Neural cell (in vitro differentiated cells): ENCODE data around the gene OPRL1. TPM values are rescaled to one million over a fixed set of nuclear protein-coding genes. Genes with fewer than 3 reads are reported as not detected.
"Not testable (repeated sequence)": the region's sequence is repeated elsewhere in the genome, so short reads cannot be mapped to it uniquely, and the experiment has no call there.

Experiments
- H2AFZ ChIP-seq: fragments of 200-600, 300-800 bp; sonication (generic), shearing (Covaris generic); 2 replicates; pipeline ENCODE4 v1.6.0; 2014; ENCODE audit warnings: low read depth, mild to moderate bottlenecking, antibody characterized with exemption, low read length, moderate library complexity
- H3F3A ChIP-seq: fragments of 200-600 bp; shearing (Covaris generic); 2 replicates; pipeline ENCODE4 v1.6.1; 2016; ENCODE audit warnings: mild to moderate bottlenecking, moderate library complexity, mixed read lengths, antibody characterized with exemption, low read length; ENCODE audit not compliant: insufficient read depth, poor library complexity, severe bottlenecking
- H3K27ac ChIP-seq: fragments of 200-600, 300-800 bp; sonication (generic), shearing (Covaris generic); 2 replicates; pipeline ENCODE4 v1.5.1; 2014; ENCODE audit warnings: mild to moderate bottlenecking, low read length, moderate library complexity
- H3K27me3 ChIP-seq: fragments of 300-800, 200-600 bp; sonication (generic), shearing (Covaris generic); 2 replicates; pipeline ENCODE4 v1.6.0; 2014; ENCODE audit warnings: mild to moderate bottlenecking, low read depth, low read length, moderate library complexity; ENCODE audit not compliant: insufficient read depth
- H3K36me3 ChIP-seq: fragments of 300-800, 200-600 bp; sonication (generic), shearing (Covaris generic); 2 replicates; pipeline ENCODE4 v1.5.1; 2014; ENCODE audit warnings: mild to moderate bottlenecking, antibody characterized with exemption, low read length, moderate library complexity; ENCODE audit not compliant: insufficient read depth
- H3K4me2 ChIP-seq: fragments of 300-800, 200-600 bp; sonication (generic), shearing (Covaris generic); 2 replicates; pipeline ENCODE4 v1.6.0; 2014; ENCODE audit warnings: mild to moderate bottlenecking, low read length
- H3K4me3 ChIP-seq: fragments of 300-800, 200-600 bp; sonication (generic), shearing (Covaris generic); 2 replicates; pipeline ENCODE4 v1.5.1; 2014; ENCODE audit warnings: mild to moderate bottlenecking, low read length, moderate library complexity
- H3K79me2 ChIP-seq: fragments of 200-600 bp; shearing (Covaris generic); replicated peaks from 2 replicates; pipeline ENCODE4 v1.6.0; 2014; ENCODE audit warnings: mild to moderate bottlenecking, low read length, moderate library complexity; ENCODE audit not compliant: insufficient read depth
- H3K9ac ChIP-seq: fragments of 300-800, 200-600 bp; sonication (generic), shearing (Covaris generic); 2 replicates; pipeline ENCODE4 v1.6.1; 2016; ENCODE audit warnings: mild to moderate bottlenecking, low read length, mixed read lengths
- H3K9me2 ChIP-seq: fragments of 200-600 bp; shearing (Covaris generic); 2 replicates; pipeline ENCODE4 v1.6.1; 2016; ENCODE audit warnings: mild to moderate bottlenecking, low read length, mixed read lengths; ENCODE audit not compliant: insufficient read depth
- H3K9me3 ChIP-seq: fragments of 200-600, 300-800 bp; sonication (generic), shearing (Covaris generic); 2 replicates; pipeline ENCODE4 v1.6.1; 2016; ENCODE audit warnings: mild to moderate bottlenecking, mixed run types, low read length, moderate library complexity, mixed read lengths
- H4K20me1 ChIP-seq: fragments of 200-600 bp; shearing (Covaris generic); 2 replicates; pipeline ENCODE4 v1.6.1; 2016; ENCODE audit warnings: mild to moderate bottlenecking, mixed run types; ENCODE audit not compliant: insufficient read depth
- EP300 ChIP-seq: fragments of 450-650 bp; conservative IDR thresholded peaks from 2 replicates; pipeline ENCODE4 v1.6.1; 2014; ENCODE audit warnings: antibody characterized with exemption, mild to moderate bottlenecking, moderate library complexity; ENCODE audit not compliant: poor library complexity, severe bottlenecking
- EZH2 ChIP-seq: fragments of 200-600, 300-800 bp; shearing (Covaris generic), sonication (generic); IDR thresholded peaks from 2 replicates; pipeline ENCODE4 v1.6.1; 2014; ENCODE audit warnings: antibody characterized with exemption, low read length, borderline replicate concordance, mild to moderate bottlenecking; ENCODE audit not compliant: insufficient read depth, poor library complexity, severe bottlenecking
- MXI1 ChIP-seq: fragments of 450-650 bp; conservative IDR thresholded peaks from 2 replicates; pipeline ENCODE4 v1.6.1; 2014; ENCODE audit warnings: antibody characterized with exemption, mild to moderate bottlenecking; ENCODE audit not compliant: poor library complexity, severe bottlenecking
- POLR2AphosphoS5 ChIP-seq: IDR thresholded peaks from 2 replicates; pipeline ENCODE4 v1.6.1; 2012
- RAD21 ChIP-seq: fragments of 450-650 bp; conservative IDR thresholded peaks from 2 replicates; pipeline ENCODE4 v1.6.1; 2014; ENCODE audit warnings: antibody characterized with exemption, mild to moderate bottlenecking, moderate library complexity
- SMC3 ChIP-seq: fragments of 450-650 bp; conservative IDR thresholded peaks from 2 replicates; pipeline ENCODE4 v1.6.1; 2014; ENCODE audit warnings: antibody characterized with exemption, mild to moderate bottlenecking, moderate library complexity; ENCODE audit not compliant: poor library complexity
- TAF1 ChIP-seq: IDR thresholded peaks from 2 replicates; pipeline ENCODE4 v1.6.1; 2012; ENCODE audit warnings: low read depth
- polyA plus RNA-seq: library from polyadenylated mRNA; depleted of rRNA; stranded (reverse); fragments of >200 nt; gene quantifications from 2 replicates; pipeline ENCODE4 v1.2.3, GENCODE V29; 2014
- TF ChIP-seq, protein P1 (sequence below): fragments of 450-650 bp; IDR thresholded peaks from 2 replicates; pipeline ENCODE4 v1.5.1; 2014; ENCODE audit warnings: antibody characterized with exemption, mild to moderate bottlenecking, moderate library complexity; ENCODE audit not compliant: poor library complexity, severe bottlenecking
- TF ChIP-seq, protein P2 (sequence below): IDR thresholded peaks from 2 replicates; pipeline ENCODE4 v1.6.1; 2012; ENCODE audit warnings: borderline replicate concordance

The OPRL1 gene
- polyA plus RNA-seq, 1 donor from 2014 or later = 18.3 TPM

DNA sequence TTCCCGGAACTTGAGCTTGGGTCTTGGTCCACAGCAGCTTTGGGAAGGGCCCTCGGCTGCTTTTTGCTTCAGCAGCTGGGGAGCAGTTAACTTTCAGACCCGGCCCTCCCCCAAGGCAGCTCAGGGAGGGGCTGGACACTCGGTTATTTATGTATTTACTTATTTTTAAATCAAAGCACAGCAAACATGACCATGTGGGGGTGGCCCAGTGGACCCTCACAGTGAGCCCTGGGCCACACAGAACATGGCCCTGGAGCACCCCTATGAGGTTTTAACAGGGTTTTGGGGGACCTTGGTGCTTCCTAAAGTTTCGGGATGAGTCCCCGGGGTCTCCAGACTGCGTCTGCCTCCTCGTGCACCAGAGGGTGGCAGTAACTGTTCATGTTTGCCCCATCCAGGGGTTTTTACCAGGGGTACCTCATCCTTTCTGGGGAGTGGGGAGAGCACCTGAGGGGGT lies 54.1 kb downstream of the OPRL1 start:
- no peak overlapping the region for H3K4me2 ChIP-seq
- TF ChIP-seq, protein P1, sequence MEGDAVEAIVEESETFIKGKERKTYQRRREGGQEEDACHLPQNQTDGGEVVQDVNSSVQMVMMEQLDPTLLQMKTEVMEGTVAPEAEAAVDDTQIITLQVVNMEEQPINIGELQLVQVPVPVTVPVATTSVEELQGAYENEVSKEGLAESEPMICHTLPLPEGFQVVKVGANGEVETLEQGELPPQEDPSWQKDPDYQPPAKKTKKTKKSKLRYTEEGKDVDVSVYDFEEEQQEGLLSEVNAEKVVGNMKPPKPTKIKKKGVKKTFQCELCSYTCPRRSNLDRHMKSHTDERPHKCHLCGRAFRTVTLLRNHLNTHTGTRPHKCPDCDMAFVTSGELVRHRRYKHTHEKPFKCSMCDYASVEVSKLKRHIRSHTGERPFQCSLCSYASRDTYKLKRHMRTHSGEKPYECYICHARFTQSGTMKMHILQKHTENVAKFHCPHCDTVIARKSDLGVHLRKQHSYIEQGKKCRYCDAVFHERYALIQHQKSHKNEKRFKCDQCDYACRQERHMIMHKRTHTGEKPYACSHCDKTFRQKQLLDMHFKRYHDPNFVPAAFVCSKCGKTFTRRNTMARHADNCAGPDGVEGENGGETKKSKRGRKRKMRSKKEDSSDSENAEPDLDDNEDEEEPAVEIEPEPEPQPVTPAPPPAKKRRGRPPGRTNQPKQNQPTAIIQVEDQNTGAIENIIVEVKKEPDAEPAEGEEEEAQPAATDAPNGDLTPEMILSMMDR = peak; percentile 54
- TF ChIP-seq SMC3 (peak; percentile 61), RAD21 (peak; percentile 62), EP300 (no peak), TAF1 (no peak)
- TF ChIP-seq, protein P2, sequence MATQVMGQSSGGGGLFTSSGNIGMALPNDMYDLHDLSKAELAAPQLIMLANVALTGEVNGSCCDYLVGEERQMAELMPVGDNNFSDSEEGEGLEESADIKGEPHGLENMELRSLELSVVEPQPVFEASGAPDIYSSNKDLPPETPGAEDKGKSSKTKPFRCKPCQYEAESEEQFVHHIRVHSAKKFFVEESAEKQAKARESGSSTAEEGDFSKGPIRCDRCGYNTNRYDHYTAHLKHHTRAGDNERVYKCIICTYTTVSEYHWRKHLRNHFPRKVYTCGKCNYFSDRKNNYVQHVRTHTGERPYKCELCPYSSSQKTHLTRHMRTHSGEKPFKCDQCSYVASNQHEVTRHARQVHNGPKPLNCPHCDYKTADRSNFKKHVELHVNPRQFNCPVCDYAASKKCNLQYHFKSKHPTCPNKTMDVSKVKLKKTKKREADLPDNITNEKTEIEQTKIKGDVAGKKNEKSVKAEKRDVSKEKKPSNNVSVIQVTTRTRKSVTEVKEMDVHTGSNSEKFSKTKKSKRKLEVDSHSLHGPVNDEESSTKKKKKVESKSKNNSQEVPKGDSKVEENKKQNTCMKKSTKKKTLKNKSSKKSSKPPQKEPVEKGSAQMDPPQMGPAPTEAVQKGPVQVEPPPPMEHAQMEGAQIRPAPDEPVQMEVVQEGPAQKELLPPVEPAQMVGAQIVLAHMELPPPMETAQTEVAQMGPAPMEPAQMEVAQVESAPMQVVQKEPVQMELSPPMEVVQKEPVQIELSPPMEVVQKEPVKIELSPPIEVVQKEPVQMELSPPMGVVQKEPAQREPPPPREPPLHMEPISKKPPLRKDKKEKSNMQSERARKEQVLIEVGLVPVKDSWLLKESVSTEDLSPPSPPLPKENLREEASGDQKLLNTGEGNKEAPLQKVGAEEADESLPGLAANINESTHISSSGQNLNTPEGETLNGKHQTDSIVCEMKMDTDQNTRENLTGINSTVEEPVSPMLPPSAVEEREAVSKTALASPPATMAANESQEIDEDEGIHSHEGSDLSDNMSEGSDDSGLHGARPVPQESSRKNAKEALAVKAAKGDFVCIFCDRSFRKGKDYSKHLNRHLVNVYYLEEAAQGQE = no peak
- no peak overlapping the region for H3K4me3 ChIP-seq
- H4K20me1 ChIP-seq = no peaks in the 10 kb centered on the region
- H2AFZ ChIP-seq = no peak overlapping the region
- H3K9ac ChIP-seq = no peak overlapping the region
- H3K27me3 ChIP-seq = no peaks in the 10 kb centered on the region
- H3K36me3 ChIP-seq = no peaks in the 10 kb centered on the region
- no peak overlapping the region for H3K27ac ChIP-seq
- H3F3A ChIP-seq = no peaks in the 10 kb centered on the region
- no peaks in the 10 kb centered on the region for H3K79me2 ChIP-seq
- H3K9me3 ChIP-seq = no peaks in the 10 kb centered on the region
- no peaks in the 10 kb centered on the region for H3K9me2 ChIP-seq

DNA sequence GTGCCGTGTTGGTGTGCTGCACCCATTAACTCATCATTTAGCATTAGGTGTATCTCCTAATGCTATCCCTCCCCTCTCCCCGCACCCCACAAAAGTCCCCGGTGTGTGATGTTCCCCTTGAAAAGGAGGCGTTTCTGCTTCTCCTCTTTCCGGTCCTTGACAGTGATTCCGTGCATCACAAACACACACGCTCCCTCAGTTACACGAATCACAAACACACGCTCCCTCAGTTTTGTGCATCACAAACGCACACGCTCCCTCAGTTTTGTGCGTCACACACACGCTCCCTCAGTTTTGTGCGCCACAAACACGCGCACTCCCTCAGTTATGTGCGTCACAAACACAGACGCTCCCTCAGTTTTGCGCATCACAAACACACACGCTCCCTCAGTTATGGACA lies 54.9 kb downstream of the OPRL1 start:
- H3K36me3 ChIP-seq, H3K9me2 ChIP-seq, H3K79me2 ChIP-seq, H3K27me3 ChIP-seq, H3K4me3 ChIP-seq, H3K9me3 ChIP-seq, H3F3A ChIP-seq, H4K20me1 ChIP-seq, H3K27ac ChIP-seq, H2AFZ ChIP-seq, H3K9ac ChIP-seq, H3K4me2 ChIP-seq: not testable (repeated sequence)

DNA sequence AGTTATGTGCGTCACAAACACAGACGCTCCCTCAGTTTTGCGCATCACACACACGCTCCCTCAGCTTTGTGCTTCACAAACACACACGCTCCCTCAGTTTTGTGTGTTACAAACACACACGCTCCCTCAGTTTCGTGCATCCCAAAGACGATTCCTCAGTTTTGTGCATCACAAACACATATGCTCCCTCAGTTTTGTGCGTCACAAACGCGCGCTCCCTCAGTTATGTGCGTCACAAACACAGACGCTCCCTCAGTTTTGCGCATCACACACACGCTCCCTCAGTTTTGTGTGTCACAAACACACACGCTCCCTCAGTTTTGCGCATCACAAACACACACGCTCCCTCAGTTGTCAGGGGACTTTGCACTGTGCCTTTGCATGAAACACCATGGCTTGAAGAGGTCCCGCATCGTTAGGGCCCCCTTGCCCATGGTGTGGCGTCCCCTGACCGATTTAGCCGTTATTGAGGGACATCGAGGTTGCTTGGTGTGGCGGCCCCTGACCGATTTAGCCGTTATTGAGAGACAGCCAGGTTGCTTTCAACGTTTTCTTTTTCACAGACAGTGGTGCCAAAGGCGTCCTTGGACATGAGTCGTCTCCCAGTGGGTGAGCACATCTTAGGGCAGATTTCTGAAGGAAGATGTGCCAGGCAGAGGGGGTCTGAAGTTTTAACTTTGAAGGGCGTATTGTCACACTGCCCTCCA lies 56.3 kb downstream of the OPRL1 start:
- Histone ChIP-seq H3K36me3 (no peaks in the 10 kb centered on the region), H2AFZ (no peak overlapping the region), H3K9me3 (no peaks in the 10 kb centered on the region), H3K79me2 (no peaks in the 10 kb centered on the region), H3K4me2 (no peak overlapping the region), H3K9ac (no peak overlapping the region), H3K27me3 (no peaks in the 10 kb centered on the region), H3K9me2 (no peaks in the 10 kb centered on the region), H3F3A (no peaks in the 10 kb centered on the region), H3K27ac (no peak overlapping the region), H3K4me3 (no peak overlapping the region), H4K20me1 (no peaks in the 10 kb centered on the region)
- TF ChIP-seq EP300 = no peak
- TF ChIP-seq MXI1 = no peak
- TF ChIP-seq POLR2AphosphoS5 = no peak
- TF ChIP-seq, protein P1 = no peak
- TF ChIP-seq EZH2 = no peak
- TF ChIP-seq, protein P2 = no peak
